Measurements from ENCODE around the gene MOSPD3. TPM values are rescaled to one million over a fixed set of nuclear protein-coding genes. Genes with fewer than 3 reads are reported as not detected.
A peak's percentile ranks its signal among the peaks of the same experiment; 100 is the strongest.
"Not testable (repeated sequence)": the region's sequence is repeated elsewhere in the genome, so short reads cannot be mapped to it uniquely, and the experiment has no call there.

MOSPD3 gene, protein sequence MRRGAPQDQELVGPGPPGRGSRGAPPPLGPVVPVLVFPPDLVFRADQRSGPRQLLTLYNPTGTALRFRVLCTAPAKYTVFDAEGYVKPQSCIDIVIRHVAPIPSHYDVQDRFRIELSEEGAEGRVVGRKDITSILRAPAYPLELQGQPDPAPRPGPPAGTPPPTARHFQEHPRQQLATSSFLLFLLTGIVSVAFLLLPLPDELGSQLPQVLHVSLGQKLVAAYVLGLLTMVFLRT
- total RNA-seq: 10 to 100 TPM; 12.3 to 13.0 TPM

DNA sequence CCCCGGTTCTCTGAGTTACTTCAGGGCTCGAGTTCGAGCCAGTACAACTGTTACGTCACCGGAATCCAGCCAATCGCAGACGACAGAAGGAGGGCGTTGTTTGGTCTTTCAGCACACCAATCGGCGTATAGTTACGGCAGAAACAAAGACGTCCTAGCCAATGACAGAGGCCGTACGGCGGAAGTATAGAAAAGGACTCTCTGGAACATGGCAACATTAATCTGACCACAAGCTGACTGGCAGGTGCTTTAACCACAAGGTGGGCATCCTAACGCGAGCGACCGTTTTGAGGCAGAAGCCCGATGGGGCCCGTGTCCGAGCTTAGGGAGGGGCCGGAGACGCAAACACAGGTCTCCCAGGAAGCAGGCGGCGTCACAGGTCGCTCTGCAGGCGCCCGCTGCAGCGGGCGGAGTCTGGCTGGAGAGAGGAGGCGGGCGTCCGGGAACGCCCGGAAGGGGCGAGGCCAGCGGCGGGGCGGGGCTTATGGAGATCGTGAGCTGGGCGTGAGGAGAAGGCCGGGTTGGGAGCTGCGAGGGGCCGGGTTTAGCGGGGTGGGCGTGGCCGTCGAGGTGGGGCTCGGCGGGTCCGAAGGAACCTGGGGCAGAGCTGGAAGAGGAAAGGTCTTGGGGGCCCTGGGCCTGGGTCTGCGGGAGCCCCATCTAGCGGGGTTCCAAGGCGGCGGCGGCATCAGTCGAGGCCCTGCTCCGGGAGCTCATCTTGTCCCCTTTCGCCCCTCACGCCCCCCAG lies at the start of gene MOSPD3:
MOSPD3 (plus strand) TSS at position 558 of the 747 bp plus-strand sequence. CDS start 252 bp downstream, outside the sequence.
- H3K4me3 Mint-ChIP-seq: peak within 1 kb of the TSS; percentile 98
- intact Hi-C loops (cut with micrococcal nuclease): loop anchor here (1.0 to 5.0 kb wide), 10 partner anchors 8 to 275 kb away; partner anchors contain the start of genes AGFG2, FBXO24, LRCH4 and MEPCE
- H3K27ac Mint-ChIP-seq: peak within 1 kb of the TSS; percentile 99
- no peaks in the 10 kb centered on the region for H3K9me3 Mint-ChIP-seq
- peaks cover 13% of the 10 kb centered on the region for H3K4me1 Mint-ChIP-seq (ENCODE audit: low read depth)
- no peaks in the 10 kb centered on the region for H3K27me3 Mint-ChIP-seq (ENCODE audit: low read depth)
- CTCF ChIA-PET: interaction anchor here (0.6 to 3.9 kb wide), 11 partner anchors 15 to 171 kb away, joined by 3 to 20 read pairs (median 4); partner anchors contain the start of gene POP7
- DNase-seq: peak; percentile 99
- no peaks in the 10 kb centered on the region for H3K36me3 Mint-ChIP-seq (ENCODE audit: low read depth)

DNA sequence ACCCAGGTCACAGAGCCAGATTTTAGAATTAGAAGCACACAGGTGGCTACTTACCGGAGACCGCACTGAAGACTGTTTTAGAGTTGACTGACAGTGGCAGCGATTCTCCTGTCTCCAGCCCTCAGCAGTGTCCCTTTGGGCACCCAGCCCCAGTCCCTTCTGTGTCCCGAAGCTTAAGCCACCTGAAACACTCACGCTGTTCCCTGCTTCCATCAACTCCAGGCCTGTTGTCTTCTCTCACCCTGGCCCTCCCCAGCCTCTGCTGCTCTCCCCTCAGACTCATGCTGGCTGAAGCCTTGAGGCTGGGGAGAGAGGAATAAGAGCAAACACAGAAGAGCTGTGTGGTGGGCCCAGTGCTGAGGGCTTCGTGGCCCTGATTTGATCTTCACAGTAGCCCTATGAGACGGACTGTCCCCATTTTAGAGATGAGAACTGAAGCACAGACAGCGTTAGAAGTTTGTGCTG lies 49.2 kb upstream of the MOSPD3 start:
- no peak overlapping the region for H3K4me3 Mint-ChIP-seq
- CTCF ChIA-PET: interaction anchor here (0.5 to 3.3 kb wide), 19 partner anchors 10 to 196 kb away, joined by 3 to 20 read pairs (median 4); partner anchors contain the start of genes FBXO24, LRCH4 and POP7
- peaks cover 12% of the 10 kb centered on the region for H3K4me1 Mint-ChIP-seq (ENCODE audit: low read depth)
- no peaks in the 10 kb centered on the region for H3K9me3 Mint-ChIP-seq
- no peak for DNase-seq
- no peak overlapping the region for H3K27ac Mint-ChIP-seq
- peaks cover 19% of the 10 kb centered on the region for H3K36me3 Mint-ChIP-seq (ENCODE audit: low read depth)
- intact Hi-C loops (cut with micrococcal nuclease): no loop called here
- no peaks in the 10 kb centered on the region for H3K27me3 Mint-ChIP-seq (ENCODE audit: low read depth)

DNA sequence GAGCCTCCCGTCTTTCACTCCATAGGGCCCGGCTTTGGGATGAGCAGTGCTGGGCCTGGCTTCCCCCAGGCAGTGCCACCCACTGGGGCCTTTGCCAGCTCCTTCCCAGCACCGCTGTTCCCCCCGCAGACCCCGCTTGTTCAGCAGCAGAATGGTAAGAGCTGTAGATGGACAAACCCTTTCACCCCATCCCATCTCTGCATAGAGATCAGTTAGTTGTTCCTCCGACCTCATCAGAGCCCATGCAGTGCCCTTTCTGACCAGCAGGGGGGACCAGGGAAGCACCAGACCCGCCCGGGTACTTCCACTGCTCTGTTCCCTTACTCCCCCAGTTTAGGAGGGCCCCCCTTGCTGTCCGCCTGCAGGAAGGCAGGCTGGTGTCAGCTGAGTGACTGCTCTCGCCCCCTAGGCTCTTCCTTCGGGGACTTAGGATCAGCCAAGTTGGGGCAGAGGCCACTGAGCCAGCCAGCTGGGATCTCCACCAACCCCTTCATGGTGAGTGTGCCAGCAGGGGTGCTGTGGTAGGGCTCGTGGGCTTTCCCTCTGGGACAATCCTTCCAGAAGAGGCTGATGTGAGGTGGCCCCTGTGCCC lies 48.4 kb upstream of the MOSPD3 start:
- Mint-ChIP-seq H3K9me3 (no peaks in the 10 kb centered on the region), H3K36me3 (ENCODE audit: low read depth) (peaks cover 16% of the 10 kb centered on the region), H3K4me1 (ENCODE audit: low read depth) (peaks cover 15% of the 10 kb centered on the region), H3K27me3 (ENCODE audit: low read depth) (no peaks in the 10 kb centered on the region), H3K4me3 (no peak overlapping the region), H3K27ac (no peak overlapping the region)
- DNase-seq: peak; percentile 90
- intact Hi-C loops (cut with micrococcal nuclease): loop anchor here (1.0 kb wide), 4 partner anchors 24 to 288 kb away; partner anchors contain the start of gene SLC12A9
- CTCF ChIA-PET: interaction anchor here (0.5 to 3.6 kb wide), 34 partner anchors 8 to 195 kb away, joined by 3 to 20 read pairs (median 4); partner anchors contain the start of genes FBXO24, LRCH4 and POP7

DNA sequence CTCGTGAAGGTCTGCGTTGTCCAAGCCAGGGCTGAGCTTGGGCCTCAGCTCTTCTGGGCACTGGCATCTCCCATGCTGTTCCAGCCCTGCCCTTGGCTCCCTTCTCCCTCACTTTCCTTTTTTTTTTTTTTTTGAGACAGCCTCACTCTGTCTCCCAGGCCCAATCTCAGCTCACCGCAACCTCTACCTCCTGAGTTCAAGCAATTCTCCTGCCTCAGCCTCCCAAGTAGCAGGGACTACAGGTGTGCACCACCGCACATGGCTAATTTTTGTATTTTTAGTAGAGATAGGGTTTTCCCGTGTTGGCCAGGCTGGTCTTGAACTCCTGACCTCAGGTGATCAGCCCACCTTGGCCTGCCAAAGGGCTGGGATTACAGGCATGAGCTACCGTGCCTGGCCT lies 47.9 kb upstream of the MOSPD3 start:
- H3K4me3 Mint-ChIP-seq; H3K9me3 Mint-ChIP-seq; H3K27me3 Mint-ChIP-seq (ENCODE audit: low read depth); H3K27ac Mint-ChIP-seq; DNase-seq: not testable (repeated sequence)
- Mint-ChIP-seq H3K36me3 (ENCODE audit: low read depth) (peaks cover 16% of the 10 kb centered on the region), H3K4me1 (ENCODE audit: low read depth) (peaks cover 16% of the 10 kb centered on the region)
- CTCF ChIA-PET: interaction anchor here (0.6 to 3.6 kb wide), 28 partner anchors 9 to 168 kb away, joined by 3 to 20 read pairs (median 5); partner anchors contain the start of genes FBXO24, LRCH4 and POP7
- intact Hi-C loops (cut with micrococcal nuclease): loop anchor here (1.0 kb wide), 4 partner anchors 24 to 288 kb away; partner anchors contain the start of gene SLC12A9

DNA sequence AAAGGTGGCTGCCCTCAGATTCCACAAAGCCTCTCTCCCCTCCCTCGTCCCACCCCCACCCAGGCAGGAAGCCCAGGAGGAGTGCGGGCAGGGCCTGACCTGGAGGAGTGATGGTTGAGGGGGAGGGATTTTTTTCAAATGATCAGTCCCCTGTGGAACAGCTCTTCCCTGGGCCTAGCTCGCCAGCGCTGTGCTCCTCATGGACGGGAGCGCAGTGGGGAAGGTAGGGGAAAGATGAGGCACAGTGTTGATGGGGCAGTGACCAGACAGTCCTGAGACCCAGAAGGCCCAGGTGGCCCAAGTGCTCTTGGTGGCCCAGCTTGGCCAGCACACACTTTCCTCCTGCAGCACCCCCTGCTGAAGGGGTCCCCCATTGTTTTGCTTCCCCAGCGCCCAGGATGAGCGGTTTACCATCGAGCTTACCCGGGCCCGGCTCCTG lies 47.2 kb upstream of the MOSPD3 start:
- H3K27ac Mint-ChIP-seq: no peak overlapping the region
- H3K4me3 Mint-ChIP-seq: no peak overlapping the region
- peaks cover 16% of the 10 kb centered on the region for H3K36me3 Mint-ChIP-seq (ENCODE audit: low read depth)
- no peak for DNase-seq
- no peaks in the 10 kb centered on the region for H3K9me3 Mint-ChIP-seq
- CTCF ChIA-PET: interaction anchor here (0.6 to 3.6 kb wide), 21 partner anchors 10 to 166 kb away, joined by 3 to 20 read pairs (median 5); no protein-coding TSS in a partner anchor
- no peaks in the 10 kb centered on the region for H3K27me3 Mint-ChIP-seq (ENCODE audit: low read depth)
- intact Hi-C loops (cut with micrococcal nuclease): no loop called here
- H3K4me1 Mint-ChIP-seq (ENCODE audit: low read depth): peaks cover 13% of the 10 kb centered on the region

DNA sequence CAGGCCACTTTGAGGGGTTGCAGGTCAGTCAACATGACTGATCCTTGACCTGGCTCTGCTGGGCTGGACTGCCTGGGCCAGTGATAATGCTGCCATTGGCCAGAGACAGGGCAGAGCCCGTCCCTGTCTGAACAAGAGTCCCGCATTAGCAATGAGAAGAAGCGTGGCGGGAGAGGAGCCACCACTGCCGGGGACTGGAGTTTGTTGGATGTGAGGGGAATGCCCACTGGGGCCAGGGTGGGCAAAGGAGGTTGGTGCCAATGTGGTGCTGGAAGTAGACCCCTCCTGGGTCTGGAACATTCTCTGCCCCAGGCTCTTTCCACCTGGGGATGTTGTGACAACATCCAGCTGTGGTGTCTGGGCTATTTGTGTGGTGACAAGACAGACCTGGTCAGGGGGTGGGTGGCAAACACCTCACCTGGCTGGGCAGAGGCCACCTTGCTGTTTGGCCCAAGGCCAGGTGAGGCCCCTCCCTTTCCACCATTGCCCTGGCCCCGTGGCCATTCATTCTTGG lies 46.3 kb upstream of the MOSPD3 start:
- no peak for DNase-seq
- CTCF ChIA-PET: interaction anchor here (0.6 to 3.6 kb wide), 14 partner anchors 11 to 166 kb away, joined by 3 to 20 read pairs (median 4); partner anchors contain the start of gene TSC22D4
- Mint-ChIP-seq H3K36me3 (ENCODE audit: low read depth) (peaks cover 15% of the 10 kb centered on the region), H3K27me3 (ENCODE audit: low read depth) (no peaks in the 10 kb centered on the region), H3K27ac (no peak overlapping the region), H3K4me1 (ENCODE audit: low read depth) (peaks cover 19% of the 10 kb centered on the region), H3K9me3 (no peaks in the 10 kb centered on the region), H3K4me3 (no peak overlapping the region)
- intact Hi-C loops (cut with micrococcal nuclease): no loop called here

DNA sequence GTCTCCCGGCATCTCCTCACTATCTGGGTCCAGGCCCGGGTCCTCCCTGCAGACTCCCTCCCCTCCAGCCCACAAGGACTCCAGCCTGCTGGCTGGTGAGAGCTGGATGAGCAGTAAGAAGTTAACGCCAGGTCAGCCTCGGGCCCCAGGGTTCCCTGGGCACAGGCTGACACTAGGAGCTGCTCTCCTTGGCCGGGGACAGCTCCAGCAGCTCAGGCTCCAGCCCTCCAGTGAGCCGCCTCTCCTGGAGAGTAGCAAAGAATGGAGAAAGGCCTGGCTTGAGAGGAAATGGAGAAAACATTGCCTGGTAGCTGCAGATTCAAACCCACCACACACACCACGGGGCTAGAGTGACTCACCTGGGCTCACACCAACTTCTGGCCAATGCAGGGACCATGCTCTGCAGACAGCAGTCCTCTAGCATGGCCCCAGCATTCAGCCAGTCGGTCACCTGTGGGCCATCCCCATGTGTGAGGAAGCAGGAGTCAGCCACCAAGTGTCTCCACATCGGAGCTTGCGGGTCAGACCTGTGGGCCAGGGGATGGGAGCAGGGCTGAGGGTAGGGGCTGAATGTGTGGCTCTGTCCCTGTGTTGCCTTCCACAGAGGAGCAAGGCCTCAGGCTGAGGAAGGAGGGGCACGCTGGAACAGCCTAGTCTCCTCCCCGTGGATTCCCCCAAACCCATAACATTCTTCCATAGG lies 45.2 kb upstream of the MOSPD3 start:
- CTCF ChIA-PET: interaction anchor here (0.6 to 3.6 kb wide), 5 partner anchors 12 to 89 kb away, joined by 3 to 11 read pairs (median 4); partner anchors contain the start of gene TSC22D4
- Mint-ChIP-seq H3K27me3 (ENCODE audit: low read depth) (no peaks in the 10 kb centered on the region), H3K4me1 (ENCODE audit: low read depth) (peaks cover 25% of the 10 kb centered on the region), H3K4me3 (no peak overlapping the region), H3K36me3 (ENCODE audit: low read depth) (peaks cover 10% of the 10 kb centered on the region), H3K9me3 (no peaks in the 10 kb centered on the region), H3K27ac (no peak overlapping the region)
- intact Hi-C loops (cut with micrococcal nuclease): no loop called here
- DNase-seq: no peak

DNA sequence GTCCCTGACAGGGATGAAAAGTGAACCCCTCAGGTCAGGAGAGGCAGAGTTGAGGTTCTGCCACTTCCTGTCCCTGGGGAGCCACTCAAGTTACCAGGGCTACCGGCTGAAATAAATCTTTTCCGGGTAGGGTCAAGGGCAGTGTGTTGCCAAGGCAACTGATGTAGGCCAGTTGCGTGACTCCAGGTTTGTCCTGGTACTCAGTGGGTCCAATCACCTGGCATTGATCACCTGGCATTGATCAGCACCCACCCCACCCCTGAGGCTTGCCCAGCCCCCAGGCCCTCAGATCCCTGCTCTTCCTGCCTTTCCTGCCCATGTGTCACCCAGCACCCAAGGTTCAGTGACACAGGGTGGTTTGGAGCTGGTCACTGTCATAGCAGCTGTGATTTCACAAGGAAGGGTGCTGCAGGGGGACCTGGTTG lies 44.6 kb upstream of the MOSPD3 start:
- intact Hi-C loops (cut with micrococcal nuclease): no loop called here
- H3K27me3 Mint-ChIP-seq (ENCODE audit: low read depth): no peaks in the 10 kb centered on the region

DNA sequence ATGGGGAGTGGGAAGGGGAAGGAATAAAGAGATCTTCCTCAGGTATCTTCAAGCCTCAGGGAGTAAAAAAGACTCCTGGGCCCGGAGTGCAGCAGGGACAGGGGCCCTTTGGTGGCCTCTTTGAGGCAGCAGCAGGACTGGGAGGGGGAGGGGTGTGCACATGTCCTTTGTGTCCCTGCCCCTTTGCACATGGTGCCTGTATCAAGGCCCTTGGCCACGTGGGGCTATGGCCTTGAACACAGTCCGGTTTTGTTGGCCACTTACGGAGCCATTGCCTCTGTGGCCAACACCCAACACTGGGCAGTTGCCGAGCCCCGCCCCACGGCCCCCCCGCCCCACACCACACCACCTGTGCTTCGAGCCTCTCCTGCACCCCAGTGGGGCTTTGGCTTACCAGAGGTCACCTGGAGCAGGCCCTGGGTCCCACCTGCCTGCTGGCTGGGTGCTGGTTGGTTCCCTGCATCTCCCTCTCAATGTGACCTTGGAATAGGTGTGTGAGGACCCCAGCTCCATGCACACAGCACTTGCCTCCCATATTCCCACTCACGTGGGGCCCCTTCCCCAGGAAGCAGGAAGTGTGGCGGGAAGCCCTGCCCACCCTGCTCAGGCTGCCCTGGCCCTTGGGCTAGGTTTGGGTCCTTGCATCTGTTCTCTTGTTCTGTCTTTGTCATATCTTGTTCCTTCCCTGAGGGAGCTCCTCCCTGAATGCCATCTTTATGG lies 44.0 kb upstream of the MOSPD3 start:
- intact Hi-C loops (cut with micrococcal nuclease): no loop called here
- DNase-seq: no peak
- CTCF ChIA-PET: interaction anchor here (0.7 to 1.5 kb wide), 8 partner anchors 9 to 158 kb away, joined by 3 to 4 read pairs (median 4); no protein-coding TSS in a partner anchor
- Mint-ChIP-seq H3K9me3 (no peaks in the 10 kb centered on the region), H3K27me3 (ENCODE audit: low read depth) (no peaks in the 10 kb centered on the region), H3K4me3 (no peak overlapping the region), H3K4me1 (ENCODE audit: low read depth) (peaks cover 25% of the 10 kb centered on the region), H3K36me3 (ENCODE audit: low read depth) (peaks cover 8% of the 10 kb centered on the region), H3K27ac (no peak overlapping the region)

More for the DNA sequence above, 44.6 kb upstream of the MOSPD3 start:
- DNase-seq: no peak
- peaks cover 8% of the 10 kb centered on the region for H3K36me3 Mint-ChIP-seq (ENCODE audit: low read depth)
- H3K9me3 Mint-ChIP-seq: no peaks in the 10 kb centered on the region
- CTCF ChIA-PET: interaction anchor here (1.4 to 1.5 kb wide), 3 partner anchors 8 to 89 kb away, joined by 3 to 4 read pairs (median 4); partner anchors contain the start of gene TSC22D4
- H3K4me3 Mint-ChIP-seq: no peak overlapping the region
- no peak overlapping the region for H3K27ac Mint-ChIP-seq
- H3K4me1 Mint-ChIP-seq (ENCODE audit: low read depth): peaks cover 25% of the 10 kb centered on the region

DNA sequence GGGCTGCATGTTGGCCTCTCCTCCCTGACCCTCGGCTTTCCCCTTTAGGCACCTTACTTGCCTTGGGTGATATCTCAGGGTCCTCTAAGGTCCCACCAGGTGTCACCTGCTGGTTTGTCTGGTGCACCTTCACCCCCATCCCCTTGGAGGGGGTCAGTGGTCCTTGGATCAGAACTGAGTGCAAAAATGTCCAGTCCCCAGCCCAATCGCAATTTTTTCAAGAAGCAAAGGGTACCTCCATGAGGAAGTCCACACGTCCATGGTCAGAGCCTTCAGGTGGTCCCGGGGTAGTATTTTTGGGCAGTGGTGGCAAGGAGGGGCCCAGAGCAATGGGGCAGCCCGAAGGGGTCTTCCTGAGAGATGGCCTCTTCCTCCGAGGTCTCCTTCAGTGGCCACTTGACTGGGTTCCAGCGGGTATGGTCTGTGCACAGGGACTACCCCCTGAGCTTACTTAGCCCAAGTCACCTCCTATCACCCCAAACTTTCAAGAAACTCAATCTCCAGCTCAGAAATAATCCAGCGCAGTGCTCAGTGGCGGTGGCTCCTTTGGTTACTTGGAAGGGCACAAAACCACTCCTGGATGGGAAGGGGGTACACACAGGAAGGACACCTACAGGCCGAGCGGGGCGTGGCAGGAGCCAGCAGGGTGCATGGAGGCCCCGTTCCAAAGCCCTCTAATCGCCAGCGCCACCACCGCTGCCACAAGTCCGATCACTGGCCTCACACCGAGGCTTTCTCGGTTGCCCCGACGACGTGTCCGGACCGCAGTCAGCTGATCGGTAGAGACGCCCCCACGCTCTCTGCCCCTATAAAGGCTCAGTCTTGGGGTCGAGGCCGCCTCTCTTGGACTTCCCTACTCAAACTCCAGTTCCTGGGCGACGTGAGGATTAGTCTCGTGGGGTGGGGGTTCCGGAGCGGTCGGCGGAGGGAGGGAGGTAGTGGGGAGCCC lies 43.2 kb upstream of the MOSPD3 start:
- H3K27ac Mint-ChIP-seq: peak overlapping the region; percentile 8
- CTCF ChIA-PET: interaction anchor here (0.6 to 1.5 kb wide), 8 partner anchors 10 to 435 kb away, joined by 3 to 5 read pairs (median 4); no protein-coding TSS in a partner anchor

More for the DNA sequence above, 43.2 kb upstream of the MOSPD3 start:
- intact Hi-C loops (cut with micrococcal nuclease): no loop called here
- H3K9me3 Mint-ChIP-seq: no peaks in the 10 kb centered on the region
- H3K4me3 Mint-ChIP-seq: peak overlapping the region; percentile 41
- DNase-seq: peak; percentile 56
- H3K27me3 Mint-ChIP-seq (ENCODE audit: low read depth): no peaks in the 10 kb centered on the region
- H3K4me1 Mint-ChIP-seq (ENCODE audit: low read depth): peaks cover 22% of the 10 kb centered on the region
- H3K36me3 Mint-ChIP-seq (ENCODE audit: low read depth): peaks cover 5% of the 10 kb centered on the region

All from activated naive CD4-positive, alpha-beta T cell treated with anti-CD3 and anti-CD28 coated beads for 36 hours (primary cell).